GM21367 (cell line): ENCODE data around the gene TOP2B.

Source experiments
- ATAC-seq: cut with Tn5 transposase; IDR thresholded peaks from one replicate; pipeline ENCODE4 v1.9.1; 2021; ENCODE audit not compliant: unreplicated experiment

Gene TOP2B

DNA sequence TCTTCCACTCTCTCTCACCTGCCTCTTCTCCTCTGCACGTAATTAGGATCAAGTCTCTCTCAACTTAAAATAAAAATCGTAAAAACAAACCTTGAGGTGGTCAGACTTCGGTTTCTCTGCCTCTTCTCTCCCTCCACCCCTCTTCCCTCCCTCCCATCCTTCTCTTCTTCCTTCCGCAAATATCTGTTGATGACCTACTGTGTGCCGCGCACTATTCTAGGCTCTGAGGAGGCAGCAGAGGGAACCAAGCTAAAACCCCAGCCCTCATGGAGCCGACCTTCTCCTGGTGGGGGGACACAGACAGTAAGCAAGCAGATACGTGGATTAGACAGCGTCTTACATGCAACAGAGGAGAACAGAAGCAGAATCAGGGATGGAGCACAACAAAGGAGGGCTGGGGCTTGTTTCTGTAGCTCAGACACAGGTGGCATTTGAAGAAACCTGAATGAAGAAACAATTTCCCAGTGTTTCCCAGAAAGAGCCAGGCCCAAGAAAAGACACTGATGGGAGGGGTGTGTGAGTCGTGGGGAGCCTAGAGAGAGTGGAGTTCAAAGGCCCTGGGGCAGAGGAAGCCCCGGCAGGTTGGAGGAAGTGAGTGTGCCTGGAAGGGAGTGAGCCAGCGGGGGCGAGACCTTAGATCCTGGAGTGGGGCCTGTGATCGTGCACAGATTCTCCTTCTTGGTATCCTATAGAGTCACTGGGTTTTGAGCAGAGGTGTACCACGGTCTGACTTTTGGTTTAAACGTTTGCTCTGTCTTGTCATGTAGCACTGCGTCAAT lies 80.5 kb downstream of the TOP2B start:
- no peak for ATAC-seq

DNA sequence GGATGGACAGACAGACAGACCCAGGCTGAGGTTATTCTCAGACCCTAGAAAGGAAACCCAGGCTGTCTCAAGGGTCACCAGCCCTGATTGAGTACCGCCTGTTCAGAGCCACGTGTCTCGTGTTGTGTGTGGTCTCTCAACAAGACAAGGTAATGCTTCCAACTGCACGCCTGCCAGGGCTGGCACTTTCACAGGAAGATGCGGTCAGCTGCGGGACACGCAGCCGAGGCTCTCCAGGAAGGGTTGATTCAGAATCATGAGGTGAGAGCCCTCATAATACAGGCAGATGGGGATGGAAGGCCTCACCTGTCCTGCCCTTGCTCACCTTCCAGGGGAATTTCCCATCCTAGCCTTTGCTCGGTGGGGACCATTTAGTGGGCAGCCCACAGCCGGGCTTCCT lies 81.4 kb downstream of the TOP2B start:
- no peak for ATAC-seq

- no peak for ATAC-seq
These were observed 82.5 kb downstream of the TOP2B start for GRCh38 chr3:25582242-25582641.

DNA sequence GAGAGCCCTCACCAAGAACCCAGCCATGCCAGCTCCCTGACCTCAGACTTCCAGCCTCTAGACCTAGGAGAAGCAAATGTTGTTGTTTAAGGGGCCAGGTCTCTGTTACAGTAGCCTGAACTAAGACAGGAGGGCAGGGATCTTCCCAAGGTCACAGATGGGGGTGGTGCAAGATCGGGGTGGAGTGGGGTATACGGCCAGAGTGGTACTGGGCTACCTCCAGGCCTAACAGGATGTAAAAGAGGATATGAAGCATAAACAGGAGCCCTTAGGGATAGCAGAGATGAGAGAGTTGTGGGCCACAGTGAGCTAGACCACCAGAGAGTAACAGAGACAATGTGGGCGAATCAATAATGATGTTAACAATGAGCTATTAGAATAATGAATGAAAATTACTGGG lies 82.9 kb downstream of the TOP2B start:
- no peak for ATAC-seq

- ATAC-seq = no peak
These were observed 83.4 kb downstream of the TOP2B start for GRCh38 chr3:25581335-25581734.

GRCh38 chr3:25580534-25580933 lies 84.2 kb downstream of the TOP2B start:
- no peak for ATAC-seq

GRCh38 chr3:25578059-25578458 lies 86.6 kb downstream of the TOP2B start:
- ATAC-seq = no peak

- no peak for ATAC-seq
These were observed 87.8 kb downstream of the TOP2B start for GRCh38 chr3:25576831-25577454.

DNA sequence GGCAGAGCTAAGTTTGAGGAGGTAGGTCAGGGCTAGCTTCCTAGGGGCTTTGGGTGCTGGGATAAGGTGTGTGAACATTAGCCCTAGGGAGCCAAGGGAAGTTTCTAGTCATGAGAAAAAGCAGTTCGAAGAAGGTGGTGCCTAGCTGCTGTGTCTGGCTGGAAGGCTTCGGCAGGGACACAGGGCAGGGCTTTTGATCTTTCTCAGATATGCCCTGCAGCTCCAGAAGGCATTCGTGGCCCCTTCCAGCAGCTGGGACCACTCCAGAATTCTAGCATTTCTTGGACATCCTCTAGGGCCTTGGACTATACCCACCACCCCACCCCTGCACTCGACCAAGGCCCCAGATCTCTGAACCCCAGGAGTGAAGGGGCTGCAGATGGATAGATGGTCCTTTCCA lies 88.6 kb downstream of the TOP2B start:
- ATAC-seq = no peak

DNA sequence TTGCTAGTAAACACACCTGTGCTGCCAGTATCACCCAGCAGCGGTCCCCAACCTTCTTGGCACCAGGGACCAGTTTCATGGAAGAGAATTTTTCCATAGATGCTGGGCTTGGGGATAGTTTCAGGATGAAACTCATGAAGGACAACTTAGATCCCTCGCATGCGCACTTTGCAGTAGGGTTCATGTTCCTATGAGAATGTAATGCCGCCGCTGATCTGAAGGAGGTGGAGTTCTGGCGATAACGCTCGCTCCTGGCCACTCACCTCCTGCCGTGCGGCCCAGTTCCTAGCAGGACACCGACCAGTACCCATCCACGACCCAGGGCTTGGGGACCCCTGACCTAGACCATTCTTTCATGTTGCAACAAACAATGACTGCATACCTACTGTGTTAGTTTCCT lies 89.7 kb downstream of the TOP2B start:
- ATAC-seq = no peak

DNA sequence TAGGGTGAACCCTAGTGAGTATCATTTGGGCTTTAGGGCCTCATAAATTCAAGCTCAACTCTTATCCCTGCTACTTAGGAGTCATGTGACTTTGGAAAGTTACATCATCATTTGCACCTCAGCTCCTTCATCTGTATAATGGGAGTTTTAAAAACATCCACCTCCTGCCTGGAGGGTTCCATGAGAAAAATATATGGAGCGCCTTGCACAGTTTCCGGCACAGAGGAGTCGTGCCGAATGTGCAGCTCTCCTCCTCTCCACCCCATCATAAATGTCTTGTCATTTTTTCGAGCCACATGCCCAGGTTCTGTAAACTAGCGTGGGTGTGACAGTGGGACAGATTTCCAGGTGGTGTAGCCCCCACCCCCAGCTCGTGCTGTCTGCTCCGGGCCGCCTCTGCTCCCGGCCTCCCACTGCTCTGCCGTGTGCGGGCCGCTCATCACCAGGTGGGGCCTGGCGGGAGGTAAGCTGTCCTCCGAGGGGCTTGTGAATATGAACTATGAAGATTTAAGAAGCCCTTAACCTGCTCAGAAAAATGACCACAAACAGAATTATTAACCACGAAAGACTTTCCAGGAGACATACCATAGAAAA lies 90.4 kb downstream of the TOP2B start:
- no peak for ATAC-seq

- no peak for ATAC-seq
These were observed 91.1 kb downstream of the TOP2B start for GRCh38 chr3:25573386-25574171.

- ATAC-seq = no peak
These were observed 91.8 kb downstream of the TOP2B start for GRCh38 chr3:25572919-25573385.

- ATAC-seq = no peak
These were observed 92.4 kb downstream of the TOP2B start for GRCh38 chr3:25572336-25572735.

DNA sequence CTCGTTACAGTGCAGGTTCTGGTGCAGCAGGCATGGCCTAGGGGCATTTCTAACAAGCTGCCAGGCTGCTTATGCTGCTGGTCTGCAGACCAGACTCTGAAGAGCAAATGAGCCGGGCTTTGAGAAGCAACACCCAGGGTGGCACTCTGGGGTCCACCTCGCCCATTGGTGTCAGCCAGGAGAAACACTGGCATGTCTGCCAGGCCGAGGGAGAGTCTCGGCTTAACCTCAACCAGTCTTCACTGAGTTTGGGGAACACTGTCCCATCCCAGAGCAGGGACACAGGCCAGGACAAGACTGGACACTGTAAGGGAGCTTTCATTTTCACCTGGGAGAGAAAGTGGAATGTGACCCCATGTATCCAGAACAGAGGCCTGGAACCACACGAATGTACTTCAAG lies 93.4 kb downstream of the TOP2B start:
- no peak for ATAC-seq

DNA sequence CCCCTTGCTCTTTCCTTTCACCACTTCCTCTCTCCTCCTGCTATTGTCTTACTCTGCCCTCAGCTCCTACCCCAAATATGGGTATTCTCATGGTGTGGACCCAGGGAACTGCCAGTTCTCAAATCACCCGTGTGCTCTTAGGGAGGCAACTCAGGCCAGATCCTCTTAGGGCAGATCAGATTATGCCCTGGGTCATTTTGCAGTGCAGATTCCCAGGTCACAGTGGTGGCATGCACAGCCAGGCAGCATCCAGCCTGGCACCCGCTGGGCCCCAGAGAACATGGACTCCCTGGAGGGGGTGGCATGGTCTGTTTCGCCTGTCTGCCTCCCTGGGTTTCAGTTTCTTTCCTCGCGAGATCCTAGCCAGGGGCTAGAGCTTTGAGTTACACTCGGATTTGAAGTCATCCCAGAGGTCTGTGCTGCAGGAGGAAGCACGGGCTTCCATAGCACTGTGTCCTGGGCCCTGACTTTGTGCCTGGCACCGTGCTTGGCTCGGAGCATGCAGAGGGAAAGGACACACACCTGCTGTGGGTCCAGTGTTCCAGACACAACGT lies 96.1 kb downstream of the TOP2B start:
- no peak for ATAC-seq

- no peak for ATAC-seq
These were observed 96.7 kb downstream of the TOP2B start for GRCh38 chr3:25567806-25568524.

- ATAC-seq = no peak
These were observed 97.3 kb downstream of the TOP2B start for GRCh38 chr3:25567388-25567787.

GRCh38 chr3:25566358-25566920 lies 98.3 kb downstream of the TOP2B start:
- ATAC-seq = no peak

DNA sequence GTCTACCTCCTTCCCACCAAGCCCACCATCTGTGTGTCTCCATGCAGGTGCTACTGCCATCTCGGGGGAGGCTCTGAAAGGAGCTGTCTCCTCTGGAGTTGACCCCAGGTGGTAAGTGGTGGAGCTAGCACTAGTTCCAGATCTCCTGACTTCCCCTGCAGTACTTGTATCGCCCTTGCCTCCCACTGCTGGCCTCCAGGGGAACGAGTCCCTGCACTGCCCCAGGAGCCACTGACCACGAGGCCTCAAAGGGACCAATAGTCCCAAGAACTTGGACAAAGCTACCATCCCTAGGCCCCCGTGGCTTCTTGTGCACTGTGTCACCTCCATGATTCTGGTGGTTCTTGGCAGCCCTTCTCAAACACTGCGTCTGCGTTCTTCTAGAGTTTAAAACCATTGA lies 98.9 kb downstream of the TOP2B start:
- no peak for ATAC-seq
